NCI-H2081 treated with DMSO at 0.1 percent for 48 hours (cell line): ENCODE data around the gene LYPD6B.

Source experiments
- DNase-seq: peaks from one replicate; lab custom pipeline; 2025; lab: John Stamatoyannopoulos, UW

LYPD6B gene

GRCh38 chr2:149076863-149077412 lies 38.4 kb downstream of the LYPD6B start:
- DNase-seq = no peak

DNA sequence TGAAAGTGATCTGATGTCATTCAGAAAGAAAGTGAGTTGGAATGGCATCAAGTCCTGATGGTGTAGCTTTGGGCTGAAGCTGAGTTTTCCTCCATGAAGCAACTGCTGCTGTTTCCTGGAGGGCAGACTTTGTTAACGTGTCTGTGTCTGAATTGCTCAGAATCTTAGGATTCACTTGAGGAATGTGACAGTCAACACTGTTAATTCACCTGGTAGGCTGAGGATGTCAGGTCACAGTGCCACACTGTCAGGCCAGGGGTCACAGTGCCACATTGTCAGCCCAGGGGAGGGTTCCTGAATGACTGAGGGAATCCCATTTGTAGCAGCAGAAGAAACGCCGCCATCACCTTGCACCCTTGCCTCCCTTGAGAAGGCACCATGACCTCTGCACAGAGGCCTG lies 39.4 kb downstream of the LYPD6B start:
- no peak for DNase-seq

GRCh38 chr2:149080099-149080498 lies 41.6 kb downstream of the LYPD6B start:
- DNase-seq = no peak

- DNase-seq = no peak
Measured at GRCh38 chr2:149080971-149081370, 42.5 kb downstream of the LYPD6B start.

GRCh38 chr2:149082079-149082478 lies 43.6 kb downstream of the LYPD6B start:
- DNase-seq = no peak

- no peak for DNase-seq
Measured at GRCh38 chr2:149082735-149083134, 44.2 kb downstream of the LYPD6B start.

DNA sequence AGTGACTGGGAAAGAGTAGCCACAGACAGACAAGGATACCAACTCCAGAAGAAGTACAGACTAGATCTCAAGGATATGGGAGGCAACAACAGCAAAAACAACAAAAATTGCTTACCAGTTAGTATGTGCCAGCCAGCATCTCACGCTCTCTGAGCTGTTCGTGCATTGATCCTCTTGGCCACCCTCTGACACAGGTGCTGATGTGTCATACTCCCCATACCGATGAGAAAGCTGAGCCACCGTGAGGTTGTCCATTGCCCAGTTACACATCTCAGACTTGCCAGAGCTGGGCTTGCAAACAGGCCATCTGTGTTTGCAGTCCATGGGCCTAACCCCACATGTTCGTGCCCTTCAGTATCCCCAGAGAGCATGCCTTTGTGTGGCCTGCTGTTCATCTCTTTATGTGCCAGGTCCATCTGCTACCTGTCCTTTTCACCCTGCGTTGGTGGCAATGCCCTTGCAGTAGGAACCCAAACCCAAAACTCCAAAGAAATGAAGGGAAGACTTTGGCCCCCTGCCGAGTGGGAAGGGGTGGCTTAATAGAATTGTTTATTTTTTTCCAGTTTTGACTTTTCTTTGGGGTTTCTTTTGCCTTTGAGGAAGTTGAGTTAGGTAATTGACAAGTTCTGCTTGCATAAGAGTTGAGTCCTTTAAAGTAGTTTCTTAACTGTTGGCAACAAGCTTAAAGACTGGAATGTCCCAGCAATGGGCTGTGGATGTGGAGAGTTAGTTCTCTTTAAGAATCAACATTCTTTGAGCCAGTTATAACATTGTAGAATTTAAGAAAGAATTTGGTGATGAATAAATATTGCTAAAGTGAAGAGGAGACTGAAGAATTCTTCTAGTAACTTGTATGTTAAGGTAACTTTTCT lies 46.7 kb downstream of the LYPD6B start:
- no peak for DNase-seq

DNA sequence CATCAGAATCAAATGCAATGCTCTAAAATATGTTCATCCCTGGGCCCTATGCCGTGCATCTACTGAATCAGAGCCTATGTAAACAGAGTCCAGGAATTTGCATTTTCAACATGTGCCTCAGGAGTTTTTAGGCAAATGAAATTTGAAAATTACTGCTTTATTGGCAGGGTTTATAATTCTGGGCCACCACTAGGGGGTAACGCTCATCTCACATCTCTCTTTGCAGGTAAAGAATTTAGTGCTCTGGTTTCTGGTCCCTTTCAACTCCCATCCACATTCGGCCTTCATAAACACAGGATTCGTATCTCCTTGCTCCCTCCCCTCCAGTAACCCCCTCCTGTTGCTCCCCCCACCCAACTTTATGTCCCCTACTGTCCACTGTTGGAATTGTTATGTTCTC lies 49.3 kb downstream of the LYPD6B start:
- DNase-seq = no peak

GRCh38 chr2:149089068-149089467 lies 50.6 kb downstream of the LYPD6B start:
- DNase-seq = no peak

DNA sequence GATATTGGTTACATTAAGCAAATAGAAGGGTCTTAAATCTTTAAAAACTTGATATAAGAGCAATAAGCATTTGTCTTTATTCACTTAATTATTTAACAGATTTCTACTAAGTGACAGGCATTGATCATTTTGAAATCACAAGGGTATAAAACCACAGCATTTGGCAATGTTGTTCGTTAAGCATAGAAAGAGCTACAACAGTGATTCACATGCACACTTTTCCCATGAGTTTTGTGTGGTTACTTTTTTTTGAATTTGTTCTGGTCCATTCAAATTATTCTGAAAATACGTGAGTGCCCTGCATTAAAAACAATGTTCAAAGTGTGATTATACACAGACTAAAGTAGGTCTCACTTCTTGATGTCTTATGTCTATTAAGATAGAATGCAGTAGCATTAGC lies 52.2 kb downstream of the LYPD6B start:
- DNase-seq = no peak

GRCh38 chr2:149093579-149093978 lies 55.1 kb downstream of the LYPD6B start:
- DNase-seq = no peak

DNA sequence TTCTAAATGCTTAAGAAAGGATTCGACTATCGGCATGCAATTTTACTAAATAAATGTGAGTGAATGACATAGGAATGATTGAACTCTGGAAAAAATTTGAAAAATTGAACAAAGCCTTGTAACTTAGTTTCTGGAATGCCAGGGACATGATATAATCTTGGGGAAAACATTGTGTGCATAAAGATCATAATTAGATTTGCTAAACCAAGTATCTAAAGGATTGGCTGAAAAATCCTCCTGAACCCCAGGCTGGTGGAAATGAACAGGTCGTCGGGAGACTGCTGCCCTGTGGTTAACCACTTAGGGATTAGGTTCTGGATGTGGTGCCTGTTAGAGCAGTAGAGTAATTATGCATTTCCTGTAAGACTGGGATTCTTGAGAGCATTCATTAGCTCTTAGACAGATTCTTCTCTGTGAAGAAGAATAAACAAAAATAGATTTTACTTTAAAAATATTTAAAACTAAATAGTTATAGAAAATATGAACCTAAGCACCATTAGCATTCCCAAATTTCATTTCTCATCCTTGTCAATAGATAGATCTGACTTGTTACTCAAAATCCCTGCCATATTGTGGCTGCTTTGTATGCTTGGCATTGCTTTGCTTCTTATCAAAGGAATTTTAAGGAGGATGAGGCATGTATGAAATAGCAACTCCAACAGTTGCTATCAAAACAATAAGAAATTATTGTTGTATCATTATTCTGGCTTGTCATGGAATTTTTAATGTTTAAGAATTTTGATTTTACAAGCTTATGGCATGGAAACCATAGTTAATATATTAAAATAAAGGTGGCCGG lies 55.9 kb downstream of the LYPD6B start:
- no peak for DNase-seq

GRCh38 chr2:149098701-149099100 lies 60.2 kb downstream of the LYPD6B start:
- DNase-seq = no peak

- DNase-seq = no peak
Measured at GRCh38 chr2:149099298-149099697, 60.8 kb downstream of the LYPD6B start.

DNA sequence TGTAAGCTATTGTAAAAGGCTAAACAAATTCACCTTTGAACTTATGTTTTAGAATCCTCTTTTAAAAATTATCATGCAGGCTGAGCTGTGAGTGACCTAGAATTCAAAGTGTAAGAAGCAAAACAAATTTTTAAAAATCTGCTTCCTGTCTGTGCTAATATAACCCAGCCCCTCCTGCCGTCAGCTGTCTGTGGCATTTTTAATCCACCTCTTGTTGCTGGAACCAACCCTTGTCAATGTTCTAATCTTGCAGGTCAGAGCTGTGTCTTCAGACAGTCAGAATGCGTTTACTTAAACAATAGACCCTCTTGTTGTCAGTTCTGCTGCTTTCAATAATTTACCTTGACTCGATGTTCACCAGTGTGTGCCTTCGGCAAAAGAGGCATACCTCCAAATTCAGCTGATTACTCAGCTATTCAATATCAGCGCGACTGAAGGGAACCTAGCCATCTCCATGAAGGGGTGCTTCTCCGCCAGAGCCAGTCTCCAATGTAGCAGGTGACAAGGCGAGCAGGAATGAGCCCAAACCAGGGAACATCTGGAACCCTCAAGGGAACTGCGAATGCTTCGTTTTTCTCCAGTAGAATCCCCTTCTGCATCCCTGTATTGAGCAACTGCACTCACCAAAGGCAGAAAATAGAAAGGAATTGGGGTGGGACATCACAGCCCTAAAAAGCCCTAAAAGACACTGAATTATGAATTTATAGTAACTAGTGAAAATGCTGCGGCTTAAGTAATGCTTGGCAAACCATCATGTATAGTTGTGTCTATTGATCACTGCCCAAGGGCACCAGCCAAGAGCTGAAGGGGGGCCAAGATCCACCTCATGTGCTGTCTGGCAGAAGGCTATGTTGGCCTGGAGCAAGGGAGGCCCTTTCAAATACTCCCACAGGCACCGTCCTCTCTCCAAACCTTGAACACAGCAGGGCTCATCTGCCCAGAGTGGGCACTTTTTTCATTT lies 62.5 kb downstream of the LYPD6B start:
- no peak for DNase-seq

DNA sequence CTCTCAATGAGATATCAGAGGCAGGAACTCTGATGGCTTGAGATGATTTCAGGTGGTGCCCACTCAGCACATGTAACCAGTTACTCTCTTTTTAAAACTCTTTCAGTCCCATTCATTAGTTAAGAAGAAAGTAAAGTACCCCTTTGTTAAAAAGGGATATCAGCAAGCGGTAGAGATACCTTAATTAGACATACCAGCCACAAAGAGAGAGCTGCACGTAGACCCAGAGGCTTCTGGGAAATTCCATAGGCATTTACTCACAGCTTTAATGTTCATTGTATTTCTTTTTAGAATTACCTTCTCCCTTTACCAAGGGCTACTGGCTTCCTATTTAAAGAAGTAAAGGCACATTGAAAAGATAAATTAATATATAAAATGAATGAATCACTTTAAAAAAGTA lies 63.3 kb downstream of the LYPD6B start:
- DNase-seq = no peak

DNA sequence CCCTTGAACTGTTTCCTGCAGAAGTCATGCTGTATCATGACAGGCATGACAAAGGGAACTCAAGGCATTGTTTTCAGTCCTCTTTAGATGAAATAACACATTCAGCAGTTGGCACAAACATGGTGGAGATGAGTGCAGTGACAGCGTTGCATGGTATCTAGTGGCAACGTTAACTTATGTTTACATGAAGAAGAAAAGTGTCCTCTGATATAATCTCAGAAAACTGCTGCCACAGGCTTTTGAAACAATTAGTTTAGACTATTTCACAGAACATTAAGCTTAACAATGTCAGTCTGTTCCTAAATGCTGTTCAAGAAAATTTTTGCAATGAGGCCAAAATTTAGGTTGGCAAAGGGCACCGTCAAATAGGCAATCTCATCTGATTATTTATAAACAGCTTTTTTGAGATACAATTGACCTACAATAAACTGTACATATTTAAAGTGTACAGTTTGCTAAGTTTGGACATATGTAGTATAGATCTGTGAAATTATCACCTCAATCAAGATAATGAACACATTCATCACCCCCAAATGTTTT lies 64.7 kb downstream of the LYPD6B start:
- no peak for DNase-seq

- DNase-seq = no peak
Measured at GRCh38 chr2:149104221-149104620, 65.7 kb downstream of the LYPD6B start.

DNA sequence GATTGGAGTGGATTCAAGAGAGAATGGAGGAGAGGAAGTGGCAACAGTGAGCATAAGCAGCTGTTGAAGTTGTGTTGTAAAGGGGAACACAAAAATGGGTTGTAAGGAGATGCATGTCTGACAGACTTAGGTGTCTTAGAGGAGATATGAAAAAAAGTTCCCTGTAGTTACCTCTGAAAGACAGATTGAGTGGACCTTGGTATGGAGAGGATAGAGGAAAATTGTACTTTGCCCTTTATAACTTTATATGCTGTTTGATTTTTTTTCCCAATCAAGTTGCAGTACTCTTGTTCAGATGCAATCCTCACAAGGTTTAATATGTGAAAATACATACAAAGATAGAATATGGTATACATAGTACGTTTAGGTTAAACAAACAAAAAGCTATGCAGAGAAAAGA lies 73.6 kb downstream of the LYPD6B start:
- no peak for DNase-seq

- no peak for DNase-seq
Measured at GRCh38 chr2:149112713-149113112, 74.2 kb downstream of the LYPD6B start.

DNA sequence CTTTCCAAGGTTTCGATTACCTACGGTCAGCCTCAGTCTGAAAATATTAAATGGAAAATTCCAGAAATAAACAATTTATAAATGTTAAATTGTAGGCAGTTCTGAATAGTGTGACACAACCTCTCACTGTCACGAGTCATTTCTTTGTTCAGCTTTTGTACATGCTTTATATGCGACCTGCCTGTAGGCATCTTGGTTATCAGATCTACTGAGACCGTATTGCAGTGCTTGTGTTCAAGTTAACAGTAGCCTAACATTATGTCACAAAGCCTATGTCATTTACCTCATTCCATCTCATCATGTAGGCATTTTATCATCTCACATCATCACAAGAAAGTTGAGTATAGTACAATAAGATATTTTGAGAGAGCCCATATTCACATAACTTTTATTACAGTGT lies 77.3 kb downstream of the LYPD6B start:
- DNase-seq = no peak

DNA sequence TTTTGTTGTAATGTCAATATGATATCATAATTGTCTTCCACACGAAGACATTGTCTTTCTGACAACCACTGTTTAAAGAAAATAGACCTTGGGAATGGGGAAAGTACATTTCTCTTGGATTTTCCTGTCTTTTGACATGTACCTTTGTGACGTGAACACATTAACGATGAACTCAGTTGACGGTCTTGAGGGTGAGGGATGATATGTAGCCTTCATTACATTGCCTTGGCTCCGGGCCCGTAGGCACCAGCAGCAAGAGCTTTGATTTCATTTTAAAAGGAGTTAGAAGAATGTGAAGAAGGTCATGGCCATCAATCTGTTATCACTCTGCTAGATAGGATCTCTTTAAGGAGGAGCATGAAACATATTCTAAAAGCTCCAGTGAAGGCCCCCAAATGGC lies 80.9 kb downstream of the LYPD6B start:
- DNase-seq = no peak
